ENCODE measurements around the gene XAGE2. TPM values are rescaled to one million over a fixed set of nuclear protein-coding genes. Genes with fewer than 3 reads are reported as not detected.

Gene XAGE2
- total RNA-seq, 2 experiments from 2014 or later, result not detected

Small RNA genes within 50 kb of the gene (microRNA-seq; reads per million reads assigned to microRNA genes)
- gene MIR8088 (ENCODE audit: borderline replicate concordance), result not detected

Other genes with a start within 250 kb of the XAGE2 start
- 1 to 10 TPM in 1 of 2 experiments, under 1 TPM in 1; 0.95 to 1.6 TPM for gene MAGED4, start 184.1 kb upstream of the XAGE2 start, total RNA-seq
- not detected for gene XAGE1A, start 126.8 kb downstream of the XAGE2 start, total RNA-seq
- gene XAGE1B, start 148.0 kb downstream of the XAGE2 start, total RNA-seq, result not detected

Measured in activated CD4-positive, alpha-beta T cell treated with anti-CD3 and anti-CD28 coated beads for 36 hours (primary cell).